ENCODE measurements around the gene HCRTR2. TPM values are rescaled to one million over a fixed set of nuclear protein-coding genes. Genes with fewer than 3 reads are reported as not detected.

HCRTR2 gene
- total and polyA plus RNA-seq, 2 of the 8 experiments (the other 6 are each of a cell fraction or from before 2014, with no cell fraction given), result 0.19 to 0.23 TPM

GRCh38 chr6:55319961-55320695 is 145.8 kb downstream of the HCRTR2 start:
- H3K36me3 ChIP-seq (ENCODE audit: control insufficient read depth in 2 of 4, insufficient read depth in 4 of 4, low read length in 3 of 4), result no peaks in the 10 kb centered on the region
- no peaks in the 10 kb centered on the region for H3K79me2 ChIP-seq (ENCODE audit: control insufficient read depth in 1 of 2, insufficient read depth in 2 of 2, low read length in 2 of 2)
- H3K4ac ChIP-seq (replicated peaks; ENCODE audit: insufficient read length, low read depth, low read length), result no peak overlapping the region
- FAIRE-seq, result no peak
- no peaks in the 10 kb centered on the region for H3K79me1 ChIP-seq (ENCODE audit: low read depth, low read length)
- no peak overlapping the region for H3K9ac ChIP-seq (replicated peaks in 1 of 4; ENCODE audit: extremely low read depth in 1 of 4, low read depth in 3 of 4, low read length in 3 of 4)
- no peaks in the 10 kb centered on the region for H3K4me1 ChIP-seq (replicated peaks in 1 of 4; ENCODE audit: control insufficient read depth in 3 of 4, insufficient read depth in 4 of 4, low read length in 3 of 4)
- no peak for DNase-seq (ENCODE audit: low read depth in 1 of 2, low spot score in 2 of 2)
- H3K23me2 ChIP-seq (ENCODE audit: low read depth, low read length), result no peaks in the 10 kb centered on the region
- no peak for TF ChIP-seq TAF7 (optimal IDR thresholded peaks at IDR 0.05; ENCODE audit: borderline replicate concordance, low read depth, low read length)
- TF ChIP-seq, protein P1, sequence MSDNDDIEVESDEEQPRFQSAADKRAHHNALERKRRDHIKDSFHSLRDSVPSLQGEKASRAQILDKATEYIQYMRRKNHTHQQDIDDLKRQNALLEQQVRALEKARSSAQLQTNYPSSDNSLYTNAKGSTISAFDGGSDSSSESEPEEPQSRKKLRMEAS (IDR thresholded peaks at IDR 0.05), result no peak
- no peak overlapping the region for H2BK12ac ChIP-seq (ENCODE audit: low read depth, low read length)
- no peak overlapping the region for H4K8ac ChIP-seq (ENCODE audit: extremely low read depth, insufficient read depth, low read length)
- H2BK15ac ChIP-seq (ENCODE audit: low read length), result no peak overlapping the region
- H4K5ac ChIP-seq (ENCODE audit: insufficient read length, low read depth, low read length), result no peak overlapping the region
- no peak overlapping the region for H2BK20ac ChIP-seq (ENCODE audit: low read length)
- no peak overlapping the region for H2AK5ac ChIP-seq (ENCODE audit: low read depth, low read length)
- no peak overlapping the region for H2BK120ac ChIP-seq (replicated peaks; ENCODE audit: low read depth, low read length)
- H2AFZ ChIP-seq (ENCODE audit: low read length), result no peak overlapping the region
- H3K56ac ChIP-seq (replicated peaks; ENCODE audit: insufficient read length, low read depth, low read length), result no peak overlapping the region
- H3K4me2 ChIP-seq (ENCODE audit: insufficient read depth in 1 of 2, low read depth in 2 of 2, low read length in 2 of 2), result no peak overlapping the region
- H4K91ac ChIP-seq (replicated peaks; ENCODE audit: insufficient read length, low read length), result no peak overlapping the region
- H3K4me3 ChIP-seq (ENCODE audit: extremely low read depth in 1 of 4, insufficient read depth in 2 of 4, low read depth in 3 of 4, low read length in 4 of 4), result no peak overlapping the region
- POLR2A ChIA-PET (ENCODE audit: partially characterized antibody), result no interaction called here
- no peaks in the 10 kb centered on the region for H3K9me3 ChIP-seq (ENCODE audit: insufficient read depth in 2 of 2, low read depth in 1 of 2, low read length in 1 of 2)
- CTCF ChIA-PET (ENCODE audit: partially characterized antibody), result interaction anchor here (0.9 to 1.4 kb wide), 3 partner anchors 27 to 52 kb away, joined by 3 read pairs; no protein-coding TSS in a partner anchor
- H2BK5ac ChIP-seq (ENCODE audit: low read depth, low read length), result no peak overlapping the region
- H3K23ac ChIP-seq (ENCODE audit: insufficient read length), result no peak overlapping the region
- no peak overlapping the region for H3K18ac ChIP-seq (ENCODE audit: extremely low read depth, low read length)
- H3K27ac ChIP-seq (ENCODE audit: low read depth, low read length), result no peak overlapping the region
- no peak overlapping the region for H3K14ac ChIP-seq (ENCODE audit: insufficient read length)
- no peaks in the 10 kb centered on the region for H3K27me3 ChIP-seq (replicated peaks in 1 of 4; ENCODE audit: control insufficient read depth in 3 of 4, extremely low read depth in 1 of 4, insufficient read depth in 3 of 4, low read length in 3 of 4)
- H4K20me1 ChIP-seq (replicated peaks in 1 of 2; ENCODE audit: control insufficient read depth in 1 of 2, insufficient read depth in 2 of 2, low read length in 2 of 2), result no peaks in the 10 kb centered on the region

Measured in H1 (cell line).